HG03575 (cell line): ENCODE data around the gene NKX2-3.

ENCODE experiments used
- ATAC-seq: cut with Tn5 transposase; IDR thresholded peaks from one replicate; pipeline ENCODE4 v1.9.1; 2021; ENCODE audit not compliant: unreplicated experiment, insufficient number of reproducible peaks, low FRiP score; ENCODE audit errors: extremely low read depth

NKX2-3 gene

DNA sequence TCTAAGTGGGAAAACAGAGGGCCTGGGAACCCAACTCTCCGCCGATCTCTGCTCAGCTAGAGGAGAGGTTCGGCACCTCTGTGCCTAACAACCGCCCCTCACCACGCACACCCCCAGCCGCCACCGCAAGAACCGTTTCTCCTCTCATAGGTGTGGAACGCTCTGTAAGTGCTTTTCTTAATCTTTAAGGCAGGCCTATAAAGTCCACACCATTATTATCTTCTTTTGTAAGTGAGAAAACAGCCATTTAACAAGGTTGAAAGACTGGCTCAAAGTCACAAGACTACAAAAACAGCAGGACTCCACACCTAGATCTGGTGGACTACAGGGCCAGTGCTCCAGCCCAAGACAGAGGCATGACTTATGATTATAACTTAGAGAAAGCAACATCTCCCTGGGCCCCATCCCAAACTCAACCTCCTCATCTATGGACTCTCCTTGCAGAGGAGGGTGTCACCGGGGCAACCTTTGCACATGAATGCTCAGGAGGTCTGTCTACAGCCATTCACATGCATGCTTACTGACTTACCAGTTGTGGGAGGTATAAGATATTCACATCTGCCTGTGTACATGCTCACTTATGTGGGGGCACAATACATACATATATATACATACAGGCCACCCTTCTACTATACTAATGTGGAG is 7.9 kb upstream of the NKX2-3 start:
- no peak for ATAC-seq

DNA sequence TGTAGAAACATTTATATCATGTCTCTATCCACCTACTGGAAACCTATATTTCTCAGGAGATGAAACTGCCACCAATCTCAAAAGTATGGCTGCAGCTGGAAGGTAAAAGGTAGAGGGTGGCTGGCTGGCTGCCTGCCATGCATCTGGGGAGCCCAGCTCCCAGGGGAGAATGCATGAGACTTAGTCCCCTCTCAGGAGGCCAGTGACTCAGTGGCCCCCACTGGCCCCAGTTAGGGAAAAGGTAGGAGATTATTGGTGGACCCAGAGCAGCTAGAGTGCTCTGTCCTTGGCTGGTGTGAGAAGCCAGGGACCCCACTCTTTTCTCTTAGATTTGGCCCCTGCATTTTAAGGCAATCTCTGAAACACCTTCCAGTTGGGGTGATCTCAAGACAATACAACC is 6.8 kb upstream of the NKX2-3 start:
- ATAC-seq, result no peak

DNA sequence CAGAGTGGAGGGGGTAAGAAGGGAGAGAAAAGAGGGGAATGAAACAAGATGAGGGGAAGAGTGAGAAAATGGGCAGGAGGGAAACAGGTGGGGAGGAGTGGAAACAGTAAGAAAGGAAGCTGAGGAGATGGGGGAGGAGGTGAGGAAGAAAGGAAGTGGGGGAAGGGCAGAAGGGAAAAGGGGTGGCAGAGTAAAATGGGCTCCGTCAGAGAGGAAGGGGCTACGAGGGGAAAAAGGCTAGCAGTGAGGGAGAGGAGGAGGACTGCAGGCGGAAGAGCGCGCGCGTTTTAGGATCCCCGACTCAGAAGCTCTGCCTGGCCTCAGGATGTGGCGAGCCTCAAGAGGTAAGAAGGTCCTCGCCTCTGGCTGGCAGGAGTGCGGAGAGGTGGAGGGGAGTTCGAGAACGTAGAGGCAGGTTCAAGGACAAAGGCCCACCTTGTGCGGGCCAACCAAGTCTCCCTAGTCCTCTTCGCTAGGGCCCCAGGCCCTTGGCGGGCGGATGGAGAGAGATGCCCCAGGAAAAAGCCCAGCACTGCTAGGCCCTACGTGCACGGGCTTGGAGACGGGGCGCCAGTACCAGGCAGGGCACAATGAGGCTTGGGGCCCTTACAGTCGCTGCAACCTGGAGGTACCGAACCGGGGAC is 5.8 kb upstream of the NKX2-3 start:
- no peak for ATAC-seq

DNA sequence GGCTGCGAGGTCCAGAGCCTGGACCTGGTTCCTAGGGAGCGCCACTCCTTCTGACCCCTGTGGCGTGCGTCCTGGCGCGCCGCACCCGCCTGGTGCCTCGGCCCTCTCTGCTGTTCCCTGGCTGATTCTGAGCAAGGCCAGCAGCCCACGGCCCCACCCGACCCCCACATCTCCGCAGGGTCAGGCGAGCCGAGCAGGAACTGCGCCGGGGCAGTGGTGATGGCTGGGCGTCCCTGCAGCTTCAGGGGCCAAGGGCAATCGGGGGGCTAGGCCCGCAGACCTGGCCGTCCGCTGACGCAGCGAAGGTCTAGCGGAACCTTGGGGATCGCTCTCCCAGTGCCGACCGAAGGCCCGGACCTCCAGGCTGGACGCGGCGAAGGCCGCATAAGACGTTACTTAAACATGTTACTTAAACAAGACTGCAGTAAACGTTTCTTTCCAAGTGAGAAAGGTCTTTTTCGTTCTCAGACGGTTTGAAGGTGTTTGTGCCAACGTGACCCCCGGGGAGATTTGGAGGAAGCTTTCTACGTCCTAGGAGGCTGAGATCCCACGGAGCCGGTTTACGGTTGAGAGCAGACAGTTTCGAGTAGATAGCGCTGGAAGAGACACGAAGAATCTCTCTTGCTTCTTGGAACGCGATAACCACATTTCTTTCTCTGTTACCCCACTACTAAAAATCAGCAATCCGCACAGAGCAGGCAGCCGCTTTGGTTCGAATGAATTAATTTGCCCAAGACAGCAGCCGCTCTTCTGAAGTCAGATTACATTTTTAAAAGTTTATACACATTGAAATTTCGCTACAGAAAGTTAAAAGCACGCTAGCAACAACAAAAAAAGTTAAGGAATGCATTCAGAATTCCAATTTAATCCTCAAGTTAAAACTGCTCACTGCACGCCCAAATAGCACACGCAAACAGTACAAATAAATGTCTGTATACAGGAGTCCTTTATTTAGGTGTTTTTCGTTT is 4.9 kb upstream of the NKX2-3 start:
- ATAC-seq, result no peak

DNA sequence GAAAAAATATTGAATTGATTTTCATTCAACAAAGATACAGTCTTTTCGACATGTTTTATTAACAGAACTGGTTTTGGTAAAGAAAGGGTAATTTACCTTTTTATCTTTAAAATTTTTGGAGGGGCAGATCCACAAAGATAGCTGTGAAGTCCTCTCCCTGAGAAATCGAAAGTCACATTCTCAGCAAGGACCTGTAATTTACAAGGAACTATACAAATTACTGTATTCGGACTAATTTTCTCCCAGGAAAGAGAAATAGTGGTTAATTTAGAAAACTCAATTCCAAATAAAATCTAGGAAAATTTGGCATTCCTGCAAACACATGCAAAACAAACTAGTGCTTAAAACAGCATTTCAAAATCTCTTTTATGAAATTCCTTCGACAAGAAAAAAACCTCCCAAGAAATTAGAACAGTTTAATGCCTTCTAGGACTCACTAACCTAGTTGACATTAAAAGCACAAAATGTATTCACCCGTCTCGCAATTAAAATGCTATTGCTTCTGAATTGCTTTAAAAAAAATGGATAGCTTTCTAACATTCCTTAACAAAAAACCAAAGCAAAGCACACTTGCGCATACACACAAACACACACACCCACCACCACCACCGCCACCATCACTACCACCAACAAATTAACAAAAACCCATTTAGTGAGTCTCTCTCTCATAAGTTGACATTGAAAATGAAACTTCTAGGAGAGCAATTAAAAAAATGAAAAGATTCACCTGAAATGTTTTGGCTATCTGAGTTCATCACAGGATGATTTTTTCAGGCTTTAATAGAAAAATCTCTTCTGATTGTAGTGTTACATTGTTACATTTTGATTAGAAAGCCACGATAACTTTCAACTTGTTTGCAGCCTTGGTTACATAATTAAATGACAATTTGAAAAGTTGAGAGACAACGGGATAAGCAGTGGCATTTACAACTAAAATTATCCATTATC is 4.0 kb upstream of the NKX2-3 start:
- ATAC-seq, result no peak

DNA sequence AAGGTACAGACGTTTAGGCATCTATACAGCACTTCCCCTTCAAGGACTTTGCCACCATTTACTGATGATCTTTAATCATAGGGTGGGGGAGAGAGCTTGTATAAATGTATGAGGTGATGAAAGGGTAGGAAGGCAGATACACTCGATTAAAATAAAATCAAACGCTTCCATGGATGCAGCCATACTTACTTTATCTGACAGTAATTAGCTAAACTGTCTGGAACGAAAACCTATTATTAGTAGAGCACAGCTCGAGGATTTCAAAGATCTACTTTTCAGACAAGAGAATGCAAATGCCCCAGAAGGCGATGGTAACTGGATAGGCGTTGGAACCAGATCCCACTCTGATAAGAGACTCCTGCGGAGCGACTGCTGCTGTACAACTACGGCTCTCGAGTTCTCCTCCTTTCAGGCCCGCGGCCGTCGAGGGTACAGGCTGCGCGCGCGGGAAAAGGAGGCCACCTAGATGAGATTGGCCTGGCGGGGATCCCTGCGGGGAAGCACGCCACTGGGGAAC is 3.1 kb upstream of the NKX2-3 start:
- no peak for ATAC-seq

DNA sequence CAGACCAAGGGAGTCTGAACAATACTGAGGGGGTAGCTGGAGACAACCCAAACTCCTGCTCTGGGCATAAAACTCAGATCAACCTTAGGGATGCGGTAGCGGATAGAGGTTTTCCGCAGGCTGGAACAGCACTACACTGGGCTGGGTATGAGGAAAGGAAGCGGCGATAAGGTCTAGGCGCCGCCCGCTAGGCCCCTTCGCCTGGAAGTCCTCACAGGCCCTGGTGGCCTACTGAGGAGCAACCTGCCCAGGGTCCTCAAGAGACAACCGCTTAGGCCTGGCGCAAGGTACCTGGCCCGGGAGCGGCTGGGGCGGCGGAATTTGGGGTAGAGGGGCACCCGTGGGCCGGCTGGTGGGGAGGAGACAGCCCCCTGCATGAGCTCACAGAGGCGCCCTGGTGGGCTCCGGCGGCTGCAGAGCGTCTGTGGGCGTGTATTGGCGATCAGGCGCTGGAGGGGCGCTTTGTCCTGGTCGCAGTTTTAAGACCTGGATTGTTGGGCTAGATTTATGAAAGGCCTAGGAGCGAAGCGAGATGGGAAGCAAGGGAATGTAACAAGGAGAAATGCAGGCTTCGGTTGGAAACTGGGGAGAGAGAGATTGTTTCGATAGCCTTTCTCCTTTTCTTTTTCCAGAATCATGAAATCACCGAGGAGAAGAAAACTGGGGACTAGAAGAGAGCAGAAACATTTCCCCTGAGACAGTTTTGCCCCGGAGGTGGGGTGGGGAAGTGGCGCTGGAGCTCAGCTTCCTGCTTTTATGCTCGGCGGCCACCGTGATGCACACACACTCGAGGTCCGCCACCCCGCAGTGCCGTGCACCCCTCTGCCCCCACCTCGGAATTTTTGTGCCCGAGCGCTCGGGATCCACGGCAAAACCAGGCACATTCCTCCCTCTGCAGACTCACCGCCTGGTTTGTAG is 2.4 kb upstream of the NKX2-3 start:
- no peak for ATAC-seq

DNA sequence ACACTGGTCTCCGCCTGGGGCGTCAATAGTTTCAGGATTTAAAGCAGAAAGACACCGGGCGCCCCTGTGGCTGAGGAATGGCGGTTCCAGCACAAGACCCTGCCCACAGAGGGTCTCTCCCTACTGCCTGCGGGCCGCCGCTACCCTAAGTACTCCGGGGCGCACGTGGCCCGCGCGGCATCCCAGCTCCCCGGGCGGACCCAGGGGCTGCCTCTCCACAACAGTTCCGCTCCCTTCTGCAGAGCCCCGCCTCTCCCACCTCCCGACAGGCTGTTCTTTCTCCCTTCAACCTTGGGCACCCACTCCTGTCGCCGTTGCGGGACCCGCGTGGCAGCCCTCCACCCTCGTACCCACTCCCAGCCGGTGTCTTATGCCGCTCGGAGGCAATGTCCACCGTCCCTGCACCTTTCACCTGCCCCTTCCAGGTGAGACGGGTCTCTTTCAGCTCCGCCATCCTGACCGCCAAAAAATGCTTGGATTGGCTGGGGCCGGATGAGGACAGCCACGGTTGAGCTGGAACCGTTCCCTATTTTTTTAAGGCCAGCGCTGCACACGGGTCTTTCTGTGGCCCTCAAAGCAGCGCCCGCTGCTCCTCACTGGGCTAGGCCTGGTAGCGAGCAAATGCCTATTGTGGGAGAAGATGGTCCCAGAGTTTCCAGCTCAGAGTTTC is 1.6 kb upstream of the NKX2-3 start:
- no peak for ATAC-seq

DNA sequence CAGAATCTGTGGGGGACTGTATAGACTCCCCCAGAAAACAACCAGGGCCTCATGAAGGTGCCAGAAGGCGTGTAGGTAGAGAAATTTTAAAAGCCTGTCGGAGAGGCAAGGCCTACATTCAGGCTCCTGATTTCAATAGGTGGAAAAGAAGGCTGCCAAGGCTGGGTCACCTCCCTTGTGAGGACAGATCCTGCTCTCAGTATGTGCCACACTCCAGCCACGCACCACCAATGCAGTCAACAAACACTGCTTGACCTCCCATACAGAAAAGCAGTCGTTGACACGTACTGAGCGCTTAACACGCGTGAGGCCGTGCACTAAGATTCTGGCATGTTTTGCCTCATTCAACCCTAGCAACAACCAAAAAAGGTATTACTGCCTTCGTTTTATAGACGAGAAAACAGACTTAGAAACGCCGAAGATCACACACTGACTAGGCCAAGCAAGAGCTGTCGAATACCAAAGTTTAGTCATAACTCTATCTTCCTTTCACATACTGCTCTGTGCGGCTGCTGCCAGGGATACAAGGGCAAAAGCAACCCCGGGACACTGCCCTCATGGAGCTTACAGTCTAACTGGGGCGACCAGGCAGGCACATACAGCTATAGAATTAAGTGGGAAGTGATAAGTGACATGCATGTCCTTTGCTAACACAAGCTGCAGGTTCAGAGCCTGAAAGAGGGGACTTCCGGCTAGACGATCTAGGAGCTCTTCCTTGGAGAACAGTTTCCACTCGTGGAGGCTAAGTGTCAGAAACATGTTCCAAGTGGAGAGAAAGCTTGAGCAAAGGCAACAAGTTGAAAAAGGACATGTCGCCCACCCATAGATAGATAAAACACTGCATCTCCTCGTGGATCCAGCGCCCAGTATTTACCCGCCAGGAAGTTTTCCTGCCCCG is 797 bp upstream of the NKX2-3 start:
- ATAC-seq, result no peak

DNA sequence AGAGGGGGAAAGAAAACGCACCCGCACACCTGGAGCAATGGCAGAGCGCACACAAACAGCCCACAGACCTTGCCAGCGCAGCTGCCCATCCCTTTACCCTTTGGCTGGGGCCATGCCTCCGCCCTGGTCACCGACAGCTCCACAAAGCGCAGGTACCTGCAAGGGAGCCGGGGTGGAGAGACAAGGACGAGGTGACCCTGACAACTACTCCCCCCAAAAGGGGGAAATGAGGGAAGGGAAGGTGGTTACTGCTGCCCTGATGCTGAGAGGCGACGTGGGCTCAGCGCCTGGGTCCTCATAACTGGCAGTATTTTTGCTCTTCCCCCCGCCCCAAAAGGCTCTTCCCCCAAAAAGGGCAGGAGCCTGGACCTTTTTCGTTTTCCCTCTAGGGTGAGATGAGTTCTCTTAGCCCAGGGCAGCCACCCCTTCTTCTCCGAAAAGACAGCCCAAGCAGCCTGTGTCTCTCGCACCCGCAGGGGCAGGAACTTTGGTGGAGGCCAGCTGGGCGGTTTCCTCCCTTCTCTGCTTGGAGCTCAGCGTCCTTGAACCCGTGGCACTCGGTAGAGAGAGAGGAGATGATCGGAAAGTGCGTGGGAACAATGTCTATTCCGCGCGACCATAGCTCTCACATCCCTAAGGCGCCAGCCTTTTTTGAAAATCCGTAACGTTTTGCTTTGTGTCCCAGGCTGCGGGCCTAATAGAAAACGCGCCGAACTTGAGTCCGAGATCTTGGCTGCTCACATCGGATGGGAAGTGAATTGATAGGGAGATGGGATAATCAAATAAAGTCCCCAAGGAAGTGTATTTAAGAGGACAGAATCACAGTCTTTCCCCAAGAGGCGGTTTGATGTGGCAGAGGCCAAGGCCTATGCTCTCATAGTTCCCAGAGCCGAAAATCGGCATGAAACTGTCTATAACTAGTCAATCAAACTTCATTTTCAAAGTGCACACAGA is 1.0 kb downstream of the NKX2-3 start:
- ATAC-seq, result no peak

DNA sequence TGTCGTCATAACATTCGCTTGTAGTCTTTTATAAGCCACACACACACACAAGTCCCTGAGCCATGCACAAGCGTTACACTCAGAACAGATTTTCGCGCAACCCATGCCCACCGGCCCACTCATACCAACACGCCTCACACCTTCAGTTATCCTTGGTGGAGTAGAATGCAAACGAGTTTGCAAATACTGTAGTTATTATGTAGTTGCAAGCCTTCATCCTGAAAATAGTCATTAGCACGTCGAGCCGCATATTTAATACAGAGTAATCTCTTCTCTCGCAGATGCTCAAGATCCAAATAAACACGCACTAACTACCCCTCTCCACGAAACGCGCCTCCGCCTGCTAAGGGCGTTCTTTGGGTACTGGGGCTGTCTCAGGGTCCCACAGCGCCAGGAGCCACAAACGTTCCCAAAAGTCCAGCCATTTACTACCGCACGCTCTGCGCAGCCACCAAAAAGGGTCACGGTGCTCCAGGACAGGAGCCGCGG is 1.8 kb downstream of the NKX2-3 start:
- ATAC-seq, result no peak

DNA sequence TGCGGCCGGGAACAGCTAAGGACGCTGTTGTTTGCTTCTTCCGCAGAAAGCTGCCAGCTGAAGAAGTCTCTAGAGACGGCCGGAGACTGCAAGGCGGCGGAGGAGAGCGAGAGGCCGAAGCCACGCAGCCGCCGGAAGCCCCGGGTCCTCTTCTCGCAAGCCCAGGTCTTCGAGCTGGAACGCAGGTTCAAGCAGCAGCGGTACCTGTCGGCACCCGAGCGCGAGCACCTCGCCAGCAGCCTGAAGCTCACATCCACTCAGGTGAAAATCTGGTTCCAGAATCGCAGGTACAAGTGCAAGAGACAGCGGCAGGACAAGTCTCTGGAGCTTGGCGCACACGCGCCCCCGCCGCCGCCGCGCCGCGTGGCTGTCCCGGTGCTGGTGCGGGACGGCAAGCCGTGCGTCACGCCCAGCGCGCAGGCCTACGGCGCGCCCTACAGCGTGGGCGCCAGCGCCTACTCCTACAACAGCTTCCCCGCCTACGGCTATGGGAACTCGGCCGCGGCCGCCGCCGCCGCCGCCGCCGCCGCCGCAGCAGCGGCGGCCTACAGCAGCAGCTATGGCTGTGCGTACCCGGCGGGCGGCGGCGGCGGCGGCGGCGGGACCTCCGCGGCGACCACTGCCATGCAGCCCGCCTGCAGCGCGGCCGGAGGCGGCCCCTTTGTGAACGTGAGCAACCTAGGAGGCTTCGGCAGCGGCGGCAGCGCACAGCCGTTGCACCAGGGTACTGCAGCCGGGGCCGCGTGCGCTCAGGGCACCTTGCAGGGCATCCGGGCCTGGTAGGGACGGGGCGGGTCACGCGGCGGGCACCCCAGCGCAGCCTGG is 2.4 kb downstream of the NKX2-3 start:
- ATAC-seq, result no peak

DNA sequence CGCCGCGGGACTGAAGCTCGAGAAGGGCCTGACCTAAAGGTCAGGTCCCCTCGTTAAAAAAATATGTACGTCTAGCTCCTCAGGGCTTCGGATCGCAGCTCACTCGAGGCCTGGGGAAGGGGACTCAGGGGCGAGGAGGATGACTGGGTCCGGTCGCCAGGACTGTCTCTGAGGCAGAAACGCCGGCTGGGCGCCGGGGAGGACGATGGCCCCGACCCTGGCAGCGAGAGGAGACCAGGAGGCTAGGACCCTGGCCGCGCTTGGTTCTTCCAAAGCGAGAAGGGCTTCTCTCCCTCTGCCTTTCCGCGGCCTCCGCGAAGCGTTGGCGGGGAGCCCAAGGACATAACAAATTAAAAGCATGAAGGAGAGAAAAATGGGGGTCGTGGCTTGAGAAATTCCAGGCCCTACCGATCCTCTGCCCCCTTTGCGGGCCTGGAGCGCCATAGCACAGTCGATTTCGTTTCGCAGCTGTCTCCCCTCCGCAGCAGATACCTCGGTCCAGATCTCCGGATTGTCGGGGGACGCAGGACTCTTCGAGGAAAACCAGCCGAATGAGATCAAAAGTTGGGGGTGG is 3.1 kb downstream of the NKX2-3 start:
- no peak for ATAC-seq
